Effector CD8-positive, alpha-beta T cell (primary cell): Measurements from ENCODE around the gene SRR.

ENCODE experiments used
- DNase-seq: peaks from one replicate; lab custom pipeline; 2025; lab: John Stamatoyannopoulos, UW

Gene SRR

DNA sequence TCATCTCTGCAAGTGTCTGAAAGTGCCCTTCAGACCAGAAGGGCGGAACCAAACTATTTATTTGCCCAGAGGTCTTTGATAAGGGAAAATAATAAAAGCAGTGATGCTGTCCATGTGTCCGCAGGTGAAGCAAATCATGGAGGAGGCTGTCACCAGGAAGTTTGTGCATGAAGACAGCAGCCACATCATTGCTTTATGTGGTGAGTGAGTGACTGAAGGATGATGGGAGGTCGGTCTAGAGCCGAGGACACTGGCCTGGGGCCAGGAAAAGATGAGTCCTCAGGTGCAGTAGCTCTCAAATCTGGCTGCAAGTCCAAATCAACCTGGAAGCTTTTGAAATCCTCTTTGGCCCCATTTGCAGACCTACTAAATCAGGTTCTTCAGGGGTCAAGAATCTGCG lies 39.7 kb downstream of the SRR start:
- no peak for DNase-seq

- DNase-seq, result no peak
These were observed 40.8 kb downstream of the SRR start for GRCh38 chr17:2344528-2344927.

DNA sequence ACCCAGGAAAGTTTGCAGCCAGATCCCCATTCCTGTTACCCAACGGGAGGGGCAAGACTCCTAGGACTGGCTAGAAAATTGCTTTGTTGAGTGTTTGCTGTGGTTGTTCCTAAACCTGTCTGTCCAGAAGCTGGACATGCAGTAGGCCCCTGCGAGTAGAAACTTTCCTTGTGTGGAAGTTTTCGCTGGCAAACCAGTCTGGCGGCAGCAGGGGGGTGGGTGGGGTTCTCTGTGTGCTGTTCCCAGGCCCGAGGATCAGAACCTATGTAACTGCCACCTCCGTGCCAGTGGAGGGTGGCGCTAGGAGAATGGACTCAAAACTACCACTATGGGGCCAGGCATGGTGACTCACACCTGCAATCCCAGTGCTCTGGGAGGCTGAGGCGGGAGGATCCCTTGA lies 42.7 kb downstream of the SRR start:
- DNase-seq, result no peak

GRCh38 chr17:2347805-2348685 lies 44.3 kb downstream of the SRR start:
- DNase-seq, result no peak

GRCh38 chr17:2351269-2351668 lies 47.5 kb downstream of the SRR start:
- no peak for DNase-seq

DNA sequence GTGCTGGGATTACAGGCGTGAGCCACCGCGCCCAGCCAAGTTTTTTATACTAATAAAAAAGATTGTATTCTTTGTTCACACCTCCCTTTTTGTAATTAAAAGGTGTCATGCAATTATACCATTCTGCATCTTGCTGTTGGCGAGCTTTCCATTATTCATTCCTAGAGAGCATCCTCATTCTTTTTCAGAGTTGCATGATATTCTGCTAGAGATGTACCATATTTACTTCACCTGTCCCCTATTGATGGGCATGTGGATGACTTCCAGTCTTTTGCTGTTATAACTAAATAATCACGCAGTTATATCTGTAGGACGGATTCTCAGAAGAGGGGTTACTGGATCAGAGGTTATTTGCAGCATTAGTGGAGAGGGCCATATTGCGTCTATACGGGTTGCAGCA lies 50.6 kb downstream of the SRR start:
- no peak for DNase-seq

DNA sequence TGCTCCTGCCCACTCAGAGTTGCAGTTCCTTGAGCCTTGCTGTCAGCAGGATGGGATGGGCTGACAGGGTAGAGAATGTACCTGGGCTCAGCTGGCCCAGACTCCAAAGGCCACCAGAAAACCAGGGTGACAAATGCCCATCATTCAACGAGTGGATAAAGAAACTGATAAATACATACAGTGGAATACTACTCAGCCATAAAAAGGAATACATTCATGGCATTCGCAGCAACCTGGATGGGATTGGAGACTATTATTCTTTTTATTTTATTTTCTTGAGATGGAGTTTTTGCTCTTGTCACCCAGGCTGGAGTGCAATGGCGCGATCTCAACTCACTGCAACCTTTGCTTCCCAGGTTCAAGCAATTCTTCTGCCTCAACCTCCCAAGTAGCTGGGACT lies 53.5 kb downstream of the SRR start:
- no peak for DNase-seq

DNA sequence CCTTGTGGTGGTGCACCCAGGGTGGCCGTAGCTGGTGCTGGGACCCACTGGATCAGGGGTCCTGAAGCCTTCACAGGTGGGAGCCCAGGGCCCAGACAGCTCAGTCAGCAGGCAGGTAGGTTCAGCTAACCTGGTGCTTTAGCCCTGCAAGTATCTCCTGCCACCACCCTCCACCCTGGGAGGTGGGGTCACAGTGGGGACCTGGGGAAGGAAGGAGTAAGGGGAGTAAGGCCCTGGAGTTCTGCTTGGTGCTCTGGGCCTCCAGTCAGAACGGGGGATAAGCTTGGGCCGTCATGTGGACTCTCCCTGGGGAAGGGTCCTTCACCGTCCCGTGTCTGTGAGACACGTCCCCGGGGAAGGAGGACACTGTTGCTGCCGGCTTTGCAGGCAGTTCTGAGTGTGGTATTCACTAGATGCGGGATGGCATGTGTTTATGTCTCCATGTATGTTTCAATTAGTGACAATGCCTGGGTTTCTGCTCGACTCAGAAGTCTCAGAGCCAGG lies 54.2 kb downstream of the SRR start:
- DNase-seq, result no peak

GRCh38 chr17:2361010-2361760 lies 57.4 kb downstream of the SRR start:
- no peak for DNase-seq

DNA sequence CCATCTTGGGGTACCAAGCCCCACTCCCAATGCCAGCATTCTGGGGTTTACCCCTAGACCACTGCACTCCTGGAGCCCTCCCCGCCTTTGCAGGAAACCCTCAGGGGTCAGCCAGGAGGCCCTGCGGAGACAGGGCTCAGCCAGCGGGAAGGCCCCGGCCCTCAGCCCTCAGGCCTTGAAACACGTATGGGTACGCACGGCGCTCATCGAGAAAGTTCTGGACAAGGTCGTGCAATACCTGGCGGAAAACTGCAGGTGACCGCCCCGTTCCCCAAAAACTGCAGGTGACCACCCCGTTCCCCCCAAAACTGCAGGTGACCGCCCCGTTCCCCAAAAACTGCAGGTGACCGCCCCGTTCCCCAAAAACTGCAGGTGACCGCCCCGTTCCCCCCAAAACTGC lies 58.3 kb downstream of the SRR start:
- DNase-seq, result no peak

- DNase-seq, result no peak
These were observed 58.7 kb downstream of the SRR start for GRCh38 chr17:2362416-2362815.

GRCh38 chr17:2362881-2363280 lies 59.1 kb downstream of the SRR start:
- no peak for DNase-seq

DNA sequence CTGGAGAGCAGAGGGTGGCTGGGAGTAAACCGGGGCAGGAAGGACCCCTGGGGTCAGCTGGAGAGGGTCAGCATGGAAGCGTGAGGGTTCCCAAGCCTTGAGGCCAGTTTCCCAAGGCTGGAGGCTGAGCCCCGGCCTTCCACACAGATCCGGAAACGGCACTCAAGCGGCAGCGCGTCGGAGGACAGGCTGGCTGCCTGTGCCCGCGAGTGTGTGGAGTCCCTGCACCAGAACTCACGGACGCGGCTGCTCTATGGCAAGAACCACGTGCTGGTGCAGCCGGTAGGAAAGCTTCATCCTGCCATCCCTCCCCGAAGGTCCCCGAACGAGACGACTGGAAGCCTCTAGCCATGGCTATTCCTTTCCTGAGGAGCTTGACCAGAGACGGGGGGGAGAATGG lies 59.6 kb downstream of the SRR start:
- DNase-seq, result no peak

GRCh38 chr17:2363851-2364762 lies 60.4 kb downstream of the SRR start:
- DNase-seq, result no peak

GRCh38 chr17:2364763-2365116 lies 61.0 kb downstream of the SRR start:
- DNase-seq, result no peak

- no peak for DNase-seq
These were observed 61.4 kb downstream of the SRR start for GRCh38 chr17:2365132-2365531.

GRCh38 chr17:2366747-2367494 lies 63.2 kb downstream of the SRR start:
- no peak for DNase-seq

DNA sequence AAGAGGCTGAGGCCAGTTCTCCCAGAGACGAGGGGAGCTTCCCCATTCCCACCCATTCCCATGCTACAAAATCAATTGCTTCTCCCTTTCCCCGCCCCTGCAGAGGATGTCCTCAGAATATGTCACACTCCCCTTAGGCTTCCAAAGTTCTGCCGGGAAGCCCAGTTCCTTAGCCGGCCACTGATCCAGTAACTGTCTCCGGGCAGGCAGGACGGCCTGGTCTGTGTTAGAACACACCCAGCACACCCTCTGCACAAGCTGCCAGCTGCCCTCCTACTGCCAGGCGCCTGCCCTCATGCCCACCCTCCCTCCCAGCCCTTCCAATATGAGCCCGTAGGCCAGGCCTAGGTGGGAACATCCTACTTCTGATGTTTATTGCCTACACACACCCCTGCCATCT lies 64.6 kb downstream of the SRR start:
- DNase-seq, result no peak

DNA sequence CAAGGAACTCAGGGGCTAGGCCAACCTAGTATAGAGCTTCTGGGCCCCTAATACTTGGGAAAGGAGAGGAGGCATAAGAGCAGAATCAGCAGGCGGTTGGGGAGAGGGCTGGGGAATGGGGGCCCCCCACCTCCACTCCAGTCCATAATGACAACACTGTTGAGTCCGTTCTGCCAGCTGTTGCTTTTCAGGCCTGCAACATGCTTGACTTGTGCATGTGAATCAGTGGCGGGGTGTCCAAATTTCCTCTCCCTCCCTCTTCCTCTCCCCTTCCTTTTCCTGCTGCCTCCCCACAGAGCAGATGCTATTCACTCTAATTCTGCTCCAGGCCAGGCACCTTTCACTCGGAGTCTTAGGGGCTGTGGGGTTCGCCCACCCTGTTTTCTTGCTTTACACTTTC lies 65.3 kb downstream of the SRR start:
- DNase-seq, result no peak

DNA sequence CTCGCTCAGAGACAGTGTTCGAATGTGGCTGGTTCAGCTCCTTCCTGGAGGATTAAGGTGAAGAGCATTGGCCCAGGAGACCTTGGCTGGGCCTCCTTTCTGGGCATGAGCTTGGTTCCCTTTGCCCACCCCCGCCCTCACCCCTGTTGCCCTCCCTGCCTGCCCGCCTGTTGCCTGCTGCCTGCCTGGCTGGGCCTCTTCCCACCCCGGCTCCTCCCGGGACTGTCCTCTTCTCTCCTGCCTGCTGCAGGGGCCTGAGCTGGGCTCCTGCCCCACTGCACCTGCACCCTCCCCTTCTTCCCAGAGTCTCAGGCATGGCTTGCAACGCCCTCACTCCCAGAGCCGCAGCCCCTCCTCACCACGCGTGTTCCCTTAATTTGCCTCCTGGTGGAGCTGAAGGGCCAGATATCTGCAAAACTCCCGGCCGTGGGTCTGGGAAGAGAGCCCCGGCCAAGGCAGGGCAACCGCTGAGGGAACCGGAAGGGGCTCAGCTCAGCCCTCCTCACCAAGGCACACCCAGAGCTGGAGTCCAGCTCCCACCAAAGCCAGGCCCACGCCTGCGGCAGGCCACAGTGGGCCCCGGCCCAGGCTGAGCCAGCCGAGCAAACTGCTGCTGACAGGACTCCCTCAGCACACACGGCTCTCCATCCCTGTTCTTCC lies 65.9 kb downstream of the SRR start:
- DNase-seq, result no peak

DNA sequence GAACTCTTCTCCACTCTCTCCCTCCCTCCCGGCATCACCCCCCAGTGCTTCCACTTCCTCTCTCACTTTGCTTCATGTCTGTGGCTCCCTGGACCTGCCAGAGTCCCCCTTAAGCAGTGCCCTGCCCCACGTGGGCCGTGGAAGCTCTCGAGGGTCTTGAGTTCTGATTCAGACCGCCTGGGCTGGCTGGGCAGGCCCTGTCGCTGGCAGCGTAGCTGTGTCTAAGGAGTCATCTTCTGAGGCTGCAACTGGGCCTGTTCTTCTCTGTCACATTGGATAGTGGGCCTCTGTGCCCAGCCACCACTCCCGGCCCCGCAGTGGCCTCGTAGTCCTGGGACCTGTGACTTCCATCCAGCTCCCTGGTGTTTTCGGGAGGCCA lies 66.5 kb downstream of the SRR start:
- DNase-seq, result no peak
